Vagina (tissue), 2 donors: ENCODE data around the gene NDUFAF8. TPM values are rescaled to one million over a fixed set of nuclear protein-coding genes. Genes with fewer than 3 reads are reported as not detected.

Source experiments
- DNase-seq, 2 donors: peaks; one replicate each; pipeline ENCODE4 v3.0.0-alpha.2; 2017; ENCODE audit errors: extremely low spot score in 2 of 2
- H3K27ac ChIP-seq: fragments of 200-600 bp; sonication (generic); one replicate; pipeline ENCODE4 v1.5.1; 2019
- H3K27me3 ChIP-seq: fragments of 200-600 bp; sonication (generic); one replicate; pipeline ENCODE4 v1.5.1; 2019
- H3K36me3 ChIP-seq, 2 donors: fragments of 200-600 bp; sonication (generic); one replicate each; pipeline ENCODE4 v1.5.1; 2017 to 2019
- H3K4me1 ChIP-seq: fragments of 200-600 bp; sonication (generic); one replicate; pipeline ENCODE4 v1.5.1; 2019
- H3K4me3 ChIP-seq, 2 donors: fragments of 200-600 bp; sonication (generic); 1 replicate in 1 of 2; 2 replicates in 1 of 2; pipeline ENCODE4 v1.5.1; 2016 to 2019
- H3K9me3 ChIP-seq: fragments of 200-600 bp; sonication (generic); one replicate; pipeline ENCODE4 v1.5.1; 2019
- POLR2A ChIP-seq, 2 donors: fragments of 450-650 bp; IDR thresholded peaks; one replicate each; pipeline ENCODE4 v1.6.1; 2017; ENCODE audit warnings: antibody characterized with exemption in 2 of 2, mild to moderate bottlenecking in 2 of 2, moderate library complexity in 2 of 2
- POLR2AphosphoS5 ChIP-seq, 2 donors: sonication (generic); formaldehyde crosslinking; IDR thresholded peaks; one replicate each; pipeline ENCODE4 v1.9.0; 2017; ENCODE audit warnings: antibody characterized with exemption in 2 of 2, mild to moderate bottlenecking in 2 of 2, low read depth in 1 of 2; ENCODE audit not compliant: insufficient read depth in 1 of 2
- intact Hi-C: fragments of 100-400 bp; cut with DNase I; formaldehyde crosslinking; loops from one replicate; pipeline ENCODE4 v1.15.1; 2023
- total RNA-seq: library from RNA; depleted of rRNA; stranded (reverse); fragments of >200 nt; gene quantifications from one replicate; pipeline ENCODE4 v1.2.3, GENCODE V29; 2016
- TF ChIP-seq, protein P1 (sequence below), 3 experiments: fragments of 450-650 bp in 2 of 3; fragments of 200-600 bp in 1 of 3; sonication (generic) in 1 of 3; IDR thresholded peaks; one replicate each; pipeline ENCODE4 v1.5.1; 2017 to 2019; ENCODE audit warnings: antibody characterized with exemption in 3 of 3, mild to moderate bottlenecking in 2 of 3, moderate library complexity in 2 of 3

Gene NDUFAF8
- total RNA-seq, 1 donor from 2014 or later, result 52.5 TPM

DNA sequence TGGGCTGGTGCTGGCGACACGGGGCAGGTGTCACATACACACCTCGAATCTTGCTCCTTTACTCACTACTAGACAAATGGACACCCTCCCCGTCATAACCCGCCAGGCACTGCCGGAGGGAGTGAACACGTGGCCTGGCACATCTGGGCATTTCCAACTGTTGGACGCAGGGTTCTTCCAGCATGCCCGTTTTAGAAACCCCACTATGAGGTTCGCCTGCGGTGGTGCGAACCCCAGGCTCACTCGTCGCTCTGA is 9.5 kb upstream of the NDUFAF8 start:
- no peak overlapping the region for H3K4me3 ChIP-seq
- H3K27me3 ChIP-seq, result no peaks in the 10 kb centered on the region
- no peak for DNase-seq
- TF ChIP-seq POLR2A (IDR thresholded peaks at IDR 0.05) (no peak), POLR2AphosphoS5 (IDR thresholded peaks at IDR 0.05; ENCODE audit: insufficient read depth in 1 of 2, low read depth in 1 of 2) (no peak)
- TF ChIP-seq, protein P1, sequence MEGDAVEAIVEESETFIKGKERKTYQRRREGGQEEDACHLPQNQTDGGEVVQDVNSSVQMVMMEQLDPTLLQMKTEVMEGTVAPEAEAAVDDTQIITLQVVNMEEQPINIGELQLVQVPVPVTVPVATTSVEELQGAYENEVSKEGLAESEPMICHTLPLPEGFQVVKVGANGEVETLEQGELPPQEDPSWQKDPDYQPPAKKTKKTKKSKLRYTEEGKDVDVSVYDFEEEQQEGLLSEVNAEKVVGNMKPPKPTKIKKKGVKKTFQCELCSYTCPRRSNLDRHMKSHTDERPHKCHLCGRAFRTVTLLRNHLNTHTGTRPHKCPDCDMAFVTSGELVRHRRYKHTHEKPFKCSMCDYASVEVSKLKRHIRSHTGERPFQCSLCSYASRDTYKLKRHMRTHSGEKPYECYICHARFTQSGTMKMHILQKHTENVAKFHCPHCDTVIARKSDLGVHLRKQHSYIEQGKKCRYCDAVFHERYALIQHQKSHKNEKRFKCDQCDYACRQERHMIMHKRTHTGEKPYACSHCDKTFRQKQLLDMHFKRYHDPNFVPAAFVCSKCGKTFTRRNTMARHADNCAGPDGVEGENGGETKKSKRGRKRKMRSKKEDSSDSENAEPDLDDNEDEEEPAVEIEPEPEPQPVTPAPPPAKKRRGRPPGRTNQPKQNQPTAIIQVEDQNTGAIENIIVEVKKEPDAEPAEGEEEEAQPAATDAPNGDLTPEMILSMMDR (IDR thresholded peaks at IDR 0.05), result no peak
- peaks cover 0 to 42% of the 10 kb centered on the region in 2 donors for H3K36me3 ChIP-seq
- no peak overlapping the region for H3K27ac ChIP-seq
- H3K4me1 ChIP-seq, result no peaks in the 10 kb centered on the region
- no peaks in the 10 kb centered on the region for H3K9me3 ChIP-seq
- intact Hi-C loops, result no loop called here

DNA sequence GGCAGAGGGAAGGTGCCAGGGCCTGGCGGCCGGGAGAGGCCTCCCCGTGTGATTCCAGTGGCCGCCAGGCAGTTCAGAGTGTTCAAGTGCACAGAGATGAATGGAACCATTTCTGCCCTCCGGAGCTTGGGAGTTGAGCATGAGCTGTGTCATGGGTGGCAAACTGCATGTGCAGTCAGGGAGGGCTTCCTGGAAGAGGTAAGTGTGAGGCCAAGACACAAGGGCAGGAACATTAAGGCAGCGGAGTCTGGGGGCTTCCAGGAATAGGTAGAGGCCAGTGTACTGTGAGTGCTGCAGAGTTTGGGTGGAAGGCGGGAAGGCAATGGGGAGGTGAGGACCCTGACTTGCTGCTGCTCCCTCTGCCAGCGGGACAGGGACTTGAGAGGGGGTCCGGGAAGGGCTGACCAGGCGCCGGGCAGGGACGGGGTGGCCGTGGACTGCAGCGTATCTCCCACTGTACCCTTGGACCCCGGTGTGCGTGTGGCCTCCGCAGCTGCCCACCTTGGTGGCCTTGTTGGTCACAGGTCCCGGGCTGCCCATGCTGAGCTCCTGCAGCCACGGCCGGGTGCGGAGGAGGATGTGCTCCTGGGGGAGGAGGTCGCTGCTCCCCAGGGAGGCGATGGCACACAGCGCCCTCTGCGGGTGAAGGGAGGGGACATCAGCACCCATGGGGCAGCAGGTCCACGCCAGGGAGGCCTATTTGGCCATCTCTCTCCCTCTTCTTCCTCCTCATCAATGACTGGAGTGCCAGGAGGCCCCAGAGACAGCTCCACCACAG is 8.9 kb upstream of the NDUFAF8 start:
- H3K27me3 ChIP-seq, result no peaks in the 10 kb centered on the region
- TF ChIP-seq POLR2A (IDR thresholded peaks at IDR 0.05) (no peak), POLR2AphosphoS5 (IDR thresholded peaks at IDR 0.05; ENCODE audit: insufficient read depth in 1 of 2, low read depth in 1 of 2) (no peak)
- TF ChIP-seq, protein P1 (IDR thresholded peaks at IDR 0.05), result no peak
- H3K9me3 ChIP-seq, result no peaks in the 10 kb centered on the region
- intact Hi-C loops, result no loop called here
- no peaks in the 10 kb centered on the region for H3K4me1 ChIP-seq
- no peak for DNase-seq
- H3K4me3 ChIP-seq, result no peak overlapping the region
- H3K36me3 ChIP-seq, result peaks cover 0 to 42% of the 10 kb centered on the region in 2 donors
- H3K27ac ChIP-seq, result no peak overlapping the region

DNA sequence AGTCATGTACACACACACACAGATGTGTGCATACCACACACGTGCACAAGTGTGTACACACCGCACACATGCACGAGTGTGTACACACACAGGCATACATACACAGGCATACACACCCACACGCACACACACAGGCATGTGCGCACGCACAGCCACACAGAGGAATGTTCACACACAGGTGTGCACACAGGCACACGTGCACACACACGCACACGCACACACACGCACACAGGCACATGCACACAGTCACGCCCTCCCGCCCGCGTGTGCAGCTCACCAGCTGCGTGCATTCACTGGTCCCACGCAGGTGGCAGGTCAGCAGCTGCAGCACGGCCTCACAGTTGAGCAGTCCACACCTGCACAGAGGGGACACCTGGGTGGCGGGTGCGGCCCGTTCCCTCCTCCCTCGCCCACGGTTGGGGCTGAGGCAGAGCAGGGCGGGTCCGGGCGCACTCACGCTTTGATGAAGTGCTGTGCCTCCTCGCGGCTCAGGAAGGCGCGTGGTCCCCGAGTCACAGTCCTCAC is 7.9 kb upstream of the NDUFAF8 start:
- H3K36me3 ChIP-seq, result peaks cover 0 to 42% of the 10 kb centered on the region in 2 donors
- H3K4me3 ChIP-seq, result no peak overlapping the region
- intact Hi-C loops, result no loop called here

DNA sequence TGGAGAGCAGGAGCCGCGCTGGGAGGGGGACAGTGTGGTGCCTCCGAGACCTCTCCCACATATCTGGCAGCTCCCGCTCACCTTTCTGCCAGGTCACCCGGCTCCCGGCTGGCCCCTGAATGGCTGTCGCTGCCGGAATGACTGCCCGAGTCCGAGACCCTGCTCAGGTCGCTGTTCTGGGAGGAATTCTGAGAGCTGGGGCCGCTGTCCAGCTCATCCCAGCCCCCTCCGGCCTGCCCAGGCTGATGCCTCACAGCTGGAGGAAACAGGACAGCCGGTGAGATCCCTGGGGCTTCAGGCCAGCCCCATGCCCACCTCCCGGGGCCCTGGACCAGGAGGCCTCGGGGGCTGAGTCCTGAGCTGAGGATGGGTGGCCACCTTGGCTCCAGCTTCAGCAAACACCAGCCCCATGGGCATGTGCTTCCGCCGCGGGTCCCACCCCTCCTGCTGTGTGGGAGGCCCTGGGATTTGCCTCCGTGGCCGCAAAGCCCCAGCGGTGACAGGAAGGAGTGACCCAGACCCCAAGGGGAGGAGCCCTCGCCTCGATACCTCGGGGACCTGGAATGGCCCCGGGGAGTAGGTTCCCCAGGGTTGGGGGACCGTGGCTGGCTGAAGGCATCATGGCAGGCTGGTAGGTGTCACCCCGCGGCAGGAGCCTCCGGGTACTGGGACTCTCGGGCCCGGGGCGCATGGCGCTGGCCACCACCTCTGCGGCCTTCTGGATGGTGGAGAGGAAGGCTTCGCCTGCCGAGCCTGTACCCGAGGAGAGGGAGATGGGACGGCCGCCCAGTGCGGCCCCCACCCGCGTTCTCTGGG is 7.1 kb upstream of the NDUFAF8 start:
- no peak overlapping the region for H3K27ac ChIP-seq
- DNase-seq, result no peak
- H3K9me3 ChIP-seq, result no peaks in the 10 kb centered on the region
- TF ChIP-seq POLR2A (IDR thresholded peaks at IDR 0.05) (no peak), POLR2AphosphoS5 (IDR thresholded peaks at IDR 0.05; ENCODE audit: insufficient read depth in 1 of 2, low read depth in 1 of 2) (no peak)
- TF ChIP-seq, protein P1 (IDR thresholded peaks at IDR 0.05), result no peak
- peaks cover 11% of the 10 kb centered on the region for H3K4me1 ChIP-seq
- no peaks in the 10 kb centered on the region for H3K27me3 ChIP-seq
- H3K4me3 ChIP-seq, result no peak overlapping the region
- intact Hi-C loops, result no loop called here
- H3K36me3 ChIP-seq, result peaks cover 0 to 42% of the 10 kb centered on the region in 2 donors

More for the DNA sequence above, 7.9 kb upstream of the NDUFAF8 start:
- no peak for DNase-seq
- H3K9me3 ChIP-seq, result no peaks in the 10 kb centered on the region
- H3K27ac ChIP-seq, result no peak overlapping the region
- H3K4me1 ChIP-seq, result peaks cover 3% of the 10 kb centered on the region
- H3K27me3 ChIP-seq, result no peaks in the 10 kb centered on the region
- TF ChIP-seq, protein P1 (IDR thresholded peaks at IDR 0.05), result no peak
- no peak for TF ChIP-seq POLR2A (IDR thresholded peaks at IDR 0.05)
- no peak for TF ChIP-seq POLR2AphosphoS5 (IDR thresholded peaks at IDR 0.05; ENCODE audit: insufficient read depth in 1 of 2, low read depth in 1 of 2)
